ENCODE data around the gene BTG4. TPM values are rescaled to one million over a fixed set of nuclear protein-coding genes. Genes with fewer than 3 reads are reported as not detected.

BTG4 gene
- total and polyA plus RNA-seq, 2 donors (not counting 3 experiments of a cell fraction or from before 2014, with no cell fraction given), result not detected

DNA sequence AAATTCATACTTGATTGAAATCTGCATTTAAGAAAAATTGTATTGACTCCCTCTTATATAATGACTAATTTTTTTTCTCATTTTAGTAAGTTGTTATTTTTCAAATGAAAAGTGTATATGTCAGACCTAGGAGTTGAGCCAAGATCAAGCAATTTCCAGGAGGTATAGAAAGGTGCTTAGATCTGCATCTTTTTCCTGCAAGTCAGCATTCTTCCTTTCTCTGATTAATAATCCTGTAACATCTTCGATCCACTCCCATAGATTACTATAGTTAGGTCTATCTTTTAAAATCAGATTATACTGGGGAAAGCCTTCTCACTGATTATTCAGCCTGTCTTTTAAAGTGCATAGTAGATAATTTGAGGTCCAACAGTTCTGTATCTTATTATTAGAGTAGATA, 15.1 kb upstream of the BTG4 start:
- no TSS peak for BruUV-seq (replicated peaks)
- Histone ChIP-seq H3K27ac (ENCODE audit: insufficient read depth, low read depth, low read length) (no peak overlapping the region), H3K9me1 (replicated peaks; ENCODE audit: control insufficient read depth, extremely low read depth, insufficient read depth, low read length) (no peaks in the 10 kb centered on the region), H3K4me3 (replicated peaks in 1 of 3; ENCODE audit: insufficient read depth in 1 of 3, low read depth in 1 of 3, low read length in 3 of 3) (no peak overlapping the region), H3K9me3 (replicated peaks; ENCODE audit: control insufficient read depth, insufficient read depth, low read length) (no peaks in the 10 kb centered on the region), H3K27me3 (ENCODE audit: control insufficient read depth in 2 of 2, insufficient read depth in 2 of 2, low read length in 2 of 2) (peaks cover 1 to 13% of the 10 kb centered on the region in 2 experiments), H3K9ac (replicated peaks; ENCODE audit: extremely low read depth, insufficient read depth, low read length) (no peak overlapping the region), H2AFZ (ENCODE audit: low read depth, low read length) (no peak overlapping the region), H3K4me2 (ENCODE audit: insufficient read depth, low read length) (no peak overlapping the region), H4K20me1 (replicated peaks; ENCODE audit: control insufficient read depth, extremely low read depth, insufficient read depth, low read length) (no peaks in the 10 kb centered on the region), H3K36me3 (ENCODE audit: control insufficient read depth in 2 of 2, extremely low read depth in 1 of 2, insufficient read depth in 2 of 2, low read length in 2 of 2) (no peaks in the 10 kb centered on the region), H3K79me2 (ENCODE audit: control insufficient read depth, insufficient read depth, low read length) (no peaks in the 10 kb centered on the region), H3K4me1 (ENCODE audit: control insufficient read depth, extremely low read depth, insufficient read depth, low read length) (no peaks in the 10 kb centered on the region)
- no peak for TF ChIP-seq EZH2 (IDR thresholded peaks at IDR 0.05; ENCODE audit: borderline replicate concordance, low read depth, low read length, severe bottlenecking)
- TF ChIP-seq, protein P1, sequence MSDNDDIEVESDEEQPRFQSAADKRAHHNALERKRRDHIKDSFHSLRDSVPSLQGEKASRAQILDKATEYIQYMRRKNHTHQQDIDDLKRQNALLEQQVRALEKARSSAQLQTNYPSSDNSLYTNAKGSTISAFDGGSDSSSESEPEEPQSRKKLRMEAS (IDR thresholded peaks at IDR 0.05; ENCODE audit: insufficient read depth, insufficient read length), result no peak
- no peak for TF ChIP-seq FOS (IDR thresholded peaks at IDR 0.05; ENCODE audit: borderline replicate concordance, insufficient read depth, low read length)
- no peak for TF ChIP-seq CTCF (IDR thresholded peaks at IDR 0.05; ENCODE audit: extremely low read depth in 1 of 2, insufficient read depth in 1 of 2, low read depth in 1 of 2, low read length in 2 of 2)
- TF ChIP-seq JUN (IDR thresholded peaks at IDR 0.05; ENCODE audit: borderline replicate concordance, insufficient read depth, insufficient read length, low read depth), result no peak
- TF ChIP-seq GATA2 (IDR thresholded peaks at IDR 0.05; ENCODE audit: insufficient read depth, insufficient read length, low read depth, low read length), result no peak
- TF ChIP-seq POLR2A (IDR thresholded peaks at IDR 0.05; ENCODE audit: low read depth, low read length), result no peak
- TF ChIP-seq POLR2AphosphoS5 (IDR thresholded peaks at IDR 0.05; ENCODE audit: insufficient read depth, low read depth, low read length), result no peak
- no peak for TF ChIP-seq MYC (IDR thresholded peaks at IDR 0.05; ENCODE audit: low read depth, low read length)
- no peak for FAIRE-seq
- POLR2A ChIA-PET, result no interaction called here
- dilution Hi-C loops (cut with MboI; ENCODE audit: extremely low pct_ligation_motif_present, low sequenced_read_pairs), result no loop called here
- intact Hi-C loops (cut with micrococcal nuclease), result no loop called here
- CTCF ChIA-PET, result no interaction called here
- DNase-seq (ENCODE audit: low read depth, low spot score), result no peak
